PFSK-1 (cell line): ENCODE measurements around the gene SQSTM1.

Source experiments
- SIN3A ChIP-seq: IDR thresholded peaks from 2 replicates; pipeline ENCODE4 v1.6.1; 2012; ENCODE audit warnings: mild to moderate bottlenecking, low read length, moderate library complexity, borderline replicate concordance; ENCODE audit not compliant: insufficient read depth
- TF ChIP-seq, protein P1 (sequence below), 2 experiments: IDR thresholded peaks; 2 replicates each; pipeline versions ENCODE4 v1.6.1 to v1.8.0; 2011 to 2012; ENCODE audit warnings: low read depth in 2 of 2, low read length in 2 of 2, control low read depth in 1 of 2, inconsistent platforms in 1 of 2, mild to moderate bottlenecking in 1 of 2, moderate library complexity in 1 of 2; ENCODE audit not compliant: insufficient read depth in 1 of 2

DNA sequence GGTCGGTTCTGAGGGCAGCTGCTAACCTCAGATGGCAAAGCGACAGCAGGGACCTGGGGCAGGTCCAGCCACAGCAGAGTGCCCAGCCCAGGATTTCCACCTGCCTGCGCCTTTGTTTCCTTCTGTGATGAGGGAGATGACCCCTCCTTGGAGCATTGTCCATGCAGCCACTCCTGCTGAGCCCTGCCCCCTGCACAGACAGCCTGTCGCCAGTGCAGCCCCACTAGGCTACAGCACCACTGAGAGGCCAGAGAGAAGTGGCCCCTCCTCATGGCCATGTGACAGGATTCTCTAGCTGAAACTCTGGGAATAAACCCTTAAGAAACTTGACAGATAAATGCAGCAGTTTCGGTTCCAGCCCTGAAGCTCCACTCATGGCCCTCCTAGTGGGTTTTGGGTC lies 48.4 kb downstream of the SQSTM1 start:
- no peak for TF ChIP-seq SIN3A
- TF ChIP-seq, protein P1, sequence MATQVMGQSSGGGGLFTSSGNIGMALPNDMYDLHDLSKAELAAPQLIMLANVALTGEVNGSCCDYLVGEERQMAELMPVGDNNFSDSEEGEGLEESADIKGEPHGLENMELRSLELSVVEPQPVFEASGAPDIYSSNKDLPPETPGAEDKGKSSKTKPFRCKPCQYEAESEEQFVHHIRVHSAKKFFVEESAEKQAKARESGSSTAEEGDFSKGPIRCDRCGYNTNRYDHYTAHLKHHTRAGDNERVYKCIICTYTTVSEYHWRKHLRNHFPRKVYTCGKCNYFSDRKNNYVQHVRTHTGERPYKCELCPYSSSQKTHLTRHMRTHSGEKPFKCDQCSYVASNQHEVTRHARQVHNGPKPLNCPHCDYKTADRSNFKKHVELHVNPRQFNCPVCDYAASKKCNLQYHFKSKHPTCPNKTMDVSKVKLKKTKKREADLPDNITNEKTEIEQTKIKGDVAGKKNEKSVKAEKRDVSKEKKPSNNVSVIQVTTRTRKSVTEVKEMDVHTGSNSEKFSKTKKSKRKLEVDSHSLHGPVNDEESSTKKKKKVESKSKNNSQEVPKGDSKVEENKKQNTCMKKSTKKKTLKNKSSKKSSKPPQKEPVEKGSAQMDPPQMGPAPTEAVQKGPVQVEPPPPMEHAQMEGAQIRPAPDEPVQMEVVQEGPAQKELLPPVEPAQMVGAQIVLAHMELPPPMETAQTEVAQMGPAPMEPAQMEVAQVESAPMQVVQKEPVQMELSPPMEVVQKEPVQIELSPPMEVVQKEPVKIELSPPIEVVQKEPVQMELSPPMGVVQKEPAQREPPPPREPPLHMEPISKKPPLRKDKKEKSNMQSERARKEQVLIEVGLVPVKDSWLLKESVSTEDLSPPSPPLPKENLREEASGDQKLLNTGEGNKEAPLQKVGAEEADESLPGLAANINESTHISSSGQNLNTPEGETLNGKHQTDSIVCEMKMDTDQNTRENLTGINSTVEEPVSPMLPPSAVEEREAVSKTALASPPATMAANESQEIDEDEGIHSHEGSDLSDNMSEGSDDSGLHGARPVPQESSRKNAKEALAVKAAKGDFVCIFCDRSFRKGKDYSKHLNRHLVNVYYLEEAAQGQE (IDR thresholded peaks at IDR 0.05; ENCODE audit: insufficient read depth in 1 of 2, low read depth in 2 of 2, low read length in 2 of 2), result no peak
